ENCODE results near the gene TMEM123.

TMEM123 gene

GRCh38 chr11:102488208-102488607 lies 35.6 kb upstream of the TMEM123 start:
- no peak overlapping the region for H2BK15ac ChIP-seq (replicated peaks; ENCODE audit: low read depth)
- H3K79me1 ChIP-seq (ENCODE audit: low read length) = no peaks in the 10 kb centered on the region
- WGBS (ENCODE audit: extremely low coverage, insufficient coverage, low lambda C conversion rate) = no CpG with 5 or more reads among the region's 3 CpGs
- H3K4ac ChIP-seq (ENCODE audit: low read depth, low read length) = no peak overlapping the region
- no peak overlapping the region for H4K8ac ChIP-seq (ENCODE audit: low read depth, low read length)
- H3K9ac ChIP-seq (ENCODE audit: low read length) = no peak overlapping the region
- no peak overlapping the region for H3K4me2 ChIP-seq (ENCODE audit: low read length)
- H3K79me2 ChIP-seq (ENCODE audit: control insufficient read depth, insufficient read depth, low read length) = no peaks in the 10 kb centered on the region
- no peak overlapping the region for H3K18ac ChIP-seq (ENCODE audit: low read length)
- no peak overlapping the region for H2AK5ac ChIP-seq (ENCODE audit: low read length)
- no peak overlapping the region for H3K56ac ChIP-seq (ENCODE audit: low read length)
- no peak overlapping the region for H3K4me3 ChIP-seq (ENCODE audit: low read length)
- no peak overlapping the region for H3K27ac ChIP-seq (ENCODE audit: low read depth, low read length)
- no peak overlapping the region for H3K23ac ChIP-seq (ENCODE audit: low read length)
- DNase-seq = no peak
- no peak overlapping the region for H4K5ac ChIP-seq (ENCODE audit: low read length)
- H2BK5ac ChIP-seq (ENCODE audit: low read length) = no peak overlapping the region
- no peak overlapping the region for H2BK120ac ChIP-seq (ENCODE audit: low read depth, low read length)
- no peaks in the 10 kb centered on the region for H3K4me1 ChIP-seq (ENCODE audit: control insufficient read depth, low read depth, low read length)
- H3K36me3 ChIP-seq (ENCODE audit: control insufficient read depth, insufficient read depth, low read length) = no peaks in the 10 kb centered on the region
- H3K27me3 ChIP-seq (ENCODE audit: insufficient read depth, low read length, poor library complexity) = no peaks in the 10 kb centered on the region

- Histone ChIP-seq H3K23ac (ENCODE audit: low read length) (no peak overlapping the region), H3K27me3 (ENCODE audit: insufficient read depth, low read length, poor library complexity) (no peaks in the 10 kb centered on the region), H2BK5ac (ENCODE audit: low read length) (no peak overlapping the region), H3K4ac (ENCODE audit: low read depth, low read length) (no peak overlapping the region), H3K56ac (ENCODE audit: low read length) (no peak overlapping the region), H3K4me2 (ENCODE audit: low read length) (no peak overlapping the region), H3K79me1 (ENCODE audit: low read length) (no peaks in the 10 kb centered on the region), H3K4me1 (ENCODE audit: control insufficient read depth, low read depth, low read length) (no peaks in the 10 kb centered on the region), H3K9ac (ENCODE audit: low read length) (no peak overlapping the region), H3K36me3 (ENCODE audit: control insufficient read depth, insufficient read depth, low read length) (no peaks in the 10 kb centered on the region), H2BK15ac (replicated peaks; ENCODE audit: low read depth) (no peak overlapping the region), H4K5ac (ENCODE audit: low read length) (no peak overlapping the region), H3K79me2 (ENCODE audit: control insufficient read depth, insufficient read depth, low read length) (no peaks in the 10 kb centered on the region), H4K8ac (ENCODE audit: low read depth, low read length) (no peak overlapping the region), H2AK5ac (ENCODE audit: low read length) (no peak overlapping the region), H2BK120ac (ENCODE audit: low read depth, low read length) (no peak overlapping the region), H3K18ac (ENCODE audit: low read length) (no peak overlapping the region), H3K27ac (ENCODE audit: low read depth, low read length) (no peak overlapping the region), H3K4me3 (ENCODE audit: low read length) (no peak overlapping the region)
- DNase-seq = no peak
- no CpG with 5 or more reads among the region's 1 CpG for WGBS (ENCODE audit: extremely low coverage, insufficient coverage, low lambda C conversion rate)
Observed at GRCh38 chr11:102487214-102487613, 34.6 kb upstream of the TMEM123 start.

GRCh38 chr11:102486584-102486983 lies 34.0 kb upstream of the TMEM123 start:
- no peak overlapping the region for H3K18ac ChIP-seq (ENCODE audit: low read length)
- no peaks in the 10 kb centered on the region for H3K79me2 ChIP-seq (ENCODE audit: control insufficient read depth, insufficient read depth, low read length)
- H2BK15ac ChIP-seq (replicated peaks; ENCODE audit: low read depth) = no peak overlapping the region
- no peak overlapping the region for H3K27ac ChIP-seq (ENCODE audit: low read depth, low read length)
- no peak overlapping the region for H3K4me2 ChIP-seq (ENCODE audit: low read length)
- H2BK120ac ChIP-seq (ENCODE audit: low read depth, low read length) = no peak overlapping the region
- no CpG with 5 or more reads among the region's 2 CpGs for WGBS (ENCODE audit: extremely low coverage, insufficient coverage, low lambda C conversion rate)
- no peak overlapping the region for H4K5ac ChIP-seq (ENCODE audit: low read length)
- no peak overlapping the region for H3K4ac ChIP-seq (ENCODE audit: low read depth, low read length)
- no peaks in the 10 kb centered on the region for H3K79me1 ChIP-seq (ENCODE audit: low read length)
- no peak for DNase-seq
- H3K23ac ChIP-seq (ENCODE audit: low read length) = no peak overlapping the region
- H3K9ac ChIP-seq (ENCODE audit: low read length) = no peak overlapping the region
- H3K56ac ChIP-seq (ENCODE audit: low read length) = no peak overlapping the region
- no peaks in the 10 kb centered on the region for H3K27me3 ChIP-seq (ENCODE audit: insufficient read depth, low read length, poor library complexity)
- H2BK5ac ChIP-seq (ENCODE audit: low read length) = no peak overlapping the region
- no peak overlapping the region for H4K8ac ChIP-seq (ENCODE audit: low read depth, low read length)
- H3K36me3 ChIP-seq (ENCODE audit: control insufficient read depth, insufficient read depth, low read length) = no peaks in the 10 kb centered on the region
- H3K4me1 ChIP-seq (ENCODE audit: control insufficient read depth, low read depth, low read length) = no peaks in the 10 kb centered on the region
- H2AK5ac ChIP-seq (ENCODE audit: low read length) = no peak overlapping the region
- H3K4me3 ChIP-seq (ENCODE audit: low read length) = no peak overlapping the region

GRCh38 chr11:102485095-102485722 lies 32.6 kb upstream of the TMEM123 start:
- Histone ChIP-seq H3K18ac (ENCODE audit: low read length) (no peak overlapping the region), H3K27ac (ENCODE audit: low read depth, low read length) (no peak overlapping the region), H3K4me1 (ENCODE audit: control insufficient read depth, low read depth, low read length) (peaks cover 3% of the 10 kb centered on the region), H3K27me3 (ENCODE audit: insufficient read depth, low read length, poor library complexity) (no peaks in the 10 kb centered on the region), H3K36me3 (ENCODE audit: control insufficient read depth, insufficient read depth, low read length) (no peaks in the 10 kb centered on the region), H3K4ac (ENCODE audit: low read depth, low read length) (no peak overlapping the region), H2BK5ac (ENCODE audit: low read length) (no peak overlapping the region), H4K5ac (ENCODE audit: low read length) (no peak overlapping the region), H4K8ac (ENCODE audit: low read depth, low read length) (no peak overlapping the region), H3K23ac (ENCODE audit: low read length) (no peak overlapping the region), H3K79me1 (ENCODE audit: low read length) (no peaks in the 10 kb centered on the region), H2BK120ac (ENCODE audit: low read depth, low read length) (no peak overlapping the region), H2AK5ac (ENCODE audit: low read length) (no peak overlapping the region), H3K56ac (ENCODE audit: low read length) (no peak overlapping the region), H3K4me2 (ENCODE audit: low read length) (no peak overlapping the region), H3K9ac (ENCODE audit: low read length) (no peak overlapping the region), H2BK15ac (replicated peaks; ENCODE audit: low read depth) (no peak overlapping the region), H3K4me3 (ENCODE audit: low read length) (no peak overlapping the region), H3K79me2 (ENCODE audit: control insufficient read depth, insufficient read depth, low read length) (no peaks in the 10 kb centered on the region)
- no CpG with 5 or more reads among the region's 2 CpGs for WGBS (ENCODE audit: extremely low coverage, insufficient coverage, low lambda C conversion rate)
- no peak for DNase-seq

GRCh38 chr11:102482433-102482832 lies 29.9 kb upstream of the TMEM123 start:
- no peaks in the 10 kb centered on the region for H3K79me1 ChIP-seq (ENCODE audit: low read length)
- H4K5ac ChIP-seq (ENCODE audit: low read length) = no peak overlapping the region
- peaks cover 6% of the 10 kb centered on the region for H3K4me1 ChIP-seq (ENCODE audit: control insufficient read depth, low read depth, low read length)
- no peak overlapping the region for H3K4me2 ChIP-seq (ENCODE audit: low read length)
- no peak overlapping the region for H2BK120ac ChIP-seq (ENCODE audit: low read depth, low read length)
- no peak overlapping the region for H3K56ac ChIP-seq (ENCODE audit: low read length)
- no peak overlapping the region for H2BK5ac ChIP-seq (ENCODE audit: low read length)
- H3K18ac ChIP-seq (ENCODE audit: low read length) = peak overlapping the region; percentile 30
- H3K23ac ChIP-seq (ENCODE audit: low read length) = no peak overlapping the region
- H2BK15ac ChIP-seq (replicated peaks; ENCODE audit: low read depth) = no peak overlapping the region
- H2AK5ac ChIP-seq (ENCODE audit: low read length) = no peak overlapping the region
- H3K4ac ChIP-seq (ENCODE audit: low read depth, low read length) = peak overlapping the region; percentile 78
- H3K27ac ChIP-seq (ENCODE audit: low read depth, low read length) = no peak overlapping the region
- no peak for DNase-seq
- H3K36me3 ChIP-seq (ENCODE audit: control insufficient read depth, insufficient read depth, low read length) = no peaks in the 10 kb centered on the region
- no peak overlapping the region for H4K8ac ChIP-seq (ENCODE audit: low read depth, low read length)
- H3K9ac ChIP-seq (ENCODE audit: low read length) = no peak overlapping the region
- H3K4me3 ChIP-seq (ENCODE audit: low read length) = no peak overlapping the region
- no peaks in the 10 kb centered on the region for H3K27me3 ChIP-seq (ENCODE audit: insufficient read depth, low read length, poor library complexity)
- no peaks in the 10 kb centered on the region for H3K79me2 ChIP-seq (ENCODE audit: control insufficient read depth, insufficient read depth, low read length)
- no CpG with 5 or more reads among the region's 3 CpGs for WGBS (ENCODE audit: extremely low coverage, insufficient coverage, low lambda C conversion rate)

- H3K18ac ChIP-seq (ENCODE audit: low read length) = no peak overlapping the region
- H3K4ac ChIP-seq (ENCODE audit: low read depth, low read length) = peak overlapping the region; percentile 36
- H2BK120ac ChIP-seq (ENCODE audit: low read depth, low read length) = no peak overlapping the region
- no peaks in the 10 kb centered on the region for H3K79me2 ChIP-seq (ENCODE audit: control insufficient read depth, insufficient read depth, low read length)
- H3K4me2 ChIP-seq (ENCODE audit: low read length) = no peak overlapping the region
- no peak for DNase-seq
- no peak overlapping the region for H2BK15ac ChIP-seq (replicated peaks; ENCODE audit: low read depth)
- no peak overlapping the region for H3K9ac ChIP-seq (ENCODE audit: low read length)
- no peak overlapping the region for H3K4me3 ChIP-seq (ENCODE audit: low read length)
- WGBS (ENCODE audit: extremely low coverage, insufficient coverage, low lambda C conversion rate) = no CpG with 5 or more reads among the region's 2 CpGs
- H4K5ac ChIP-seq (ENCODE audit: low read length) = no peak overlapping the region
- no peak overlapping the region for H4K8ac ChIP-seq (ENCODE audit: low read depth, low read length)
- H3K56ac ChIP-seq (ENCODE audit: low read length) = no peak overlapping the region
- no peak overlapping the region for H2BK5ac ChIP-seq (ENCODE audit: low read length)
- H3K36me3 ChIP-seq (ENCODE audit: control insufficient read depth, insufficient read depth, low read length) = no peaks in the 10 kb centered on the region
- H3K23ac ChIP-seq (ENCODE audit: low read length) = no peak overlapping the region
- no peaks in the 10 kb centered on the region for H3K79me1 ChIP-seq (ENCODE audit: low read length)
- no peak overlapping the region for H3K27ac ChIP-seq (ENCODE audit: low read depth, low read length)
- no peak overlapping the region for H2AK5ac ChIP-seq (ENCODE audit: low read length)
- peaks cover 8% of the 10 kb centered on the region for H3K4me1 ChIP-seq (ENCODE audit: control insufficient read depth, low read depth, low read length)
- no peaks in the 10 kb centered on the region for H3K27me3 ChIP-seq (ENCODE audit: insufficient read depth, low read length, poor library complexity)
Observed at GRCh38 chr11:102479733-102480132, 27.2 kb upstream of the TMEM123 start.

Measured in mesendoderm (in vitro differentiated cells).